Pancreas (tissue), 10 donors: Measurements from ENCODE around the gene NHLRC4. TPM values are rescaled to one million over a fixed set of nuclear protein-coding genes. Genes with fewer than 3 reads are reported as not detected.

Experiments
- ATAC-seq, 4 donors: fragments of 200-7000 bp; cut with Tn5 transposase; one replicate each; pipeline versions ENCODE4 v1.8.0 to v1.9.1; 2020; ENCODE audit warnings: mild to moderate bottlenecking in 4 of 4, moderate library complexity in 4 of 4
- DNase-seq, 6 donors: peaks; one replicate each; pipeline ENCODE4 v3.0.0-alpha.2; 2020
- FAIRE-seq: peaks from 2 replicates; lab custom pipeline; 2012; peaks lifted over from hg19 to GRCh38; lab: Jason Lieb, UNC
- H3K27ac ChIP-seq, 4 donors: fragments of 200-600 bp; sonication (generic); 1 replicate in 3 of 4; 2 replicates in 1 of 4; pipeline versions ENCODE4 v1.5.0 to v1.8.0; 2020
- H3K27me3 ChIP-seq, 4 donors: fragments of 200-600 bp; one replicate each; pipeline ENCODE4 v1.8.0; 2021
- H3K36me3 ChIP-seq, 3 donors: fragments of 200-600 bp; sonication (generic) in 1 of 3; one replicate each; pipeline versions ENCODE4 v1.5.0 to v1.8.0; 2020 to 2021
- H3K4me1 ChIP-seq, 3 donors: fragments of 200-600 bp; one replicate each; pipeline ENCODE4 v1.8.0; 2021
- H3K4me3 ChIP-seq, 4 donors: fragments of 200-600 bp; sonication (generic) in 2 of 4; one replicate each; pipeline versions ENCODE4 v1.5.0 to v1.8.0; 2020 to 2021
- H3K9me3 ChIP-seq, 4 donors: fragments of 200-600 bp; one replicate each; pipeline ENCODE4 v1.8.0; 2021
- WGBS, 2 donors: extraction: QIAGEN DNeasy Blood & Tissue Kit; methylation state at CpG; one replicate each; pipeline ENCODE4 v1.1.7; 2013; 5-methylcytosine and 5-hydroxymethylcytosine counted together
- intact Hi-C, 3 donors: fragments of 100-400 bp; cut with DNase I; formaldehyde crosslinking; loops; one replicate each; pipeline versions ENCODE4 v1.11.1 to v1.14.2; 2022
- polyA plus RNA-seq, 2 donors: library from polyadenylated mRNA; stranded (reverse); fragments of 200-250 nt; gene quantifications; one replicate each; pipeline ENCODE4 v1.2.3, GENCODE V29; 2013
- total RNA-seq, 6 donors: library from RNA; stranded (reverse); fragmentation: NEBNext Ultra II Directional in 4 of 6; extraction: Animal tissue kit (Norgen Biotek cat#: 25700) in 4 of 6; gene quantifications; one replicate each; pipeline versions ENCODE4 v1.2.1 to v1.2.4, GENCODE V29; 2021 to 2023
- TF ChIP-seq, protein P1 (sequence below), 4 donors: fragments of 200-600 bp; sonication (generic) in 3 of 4; IDR thresholded peaks; one replicate each; pipeline versions ENCODE4 v1.5.0 to v1.8.0; 2021; ENCODE audit warnings: antibody characterized with exemption in 4 of 4
- donor health status: healthy with polysubstance abuse.
- donor health status: DM: no; HTN: no; CAD: no; lungs with moderate emphysema.
- donor health status: DM: no; HTN: no; CAD: no.
- donor health status: control.
- donor health status: control.
- donor health status: Bipolar disorder and iron deficiency.
- donor health status: DM: yes; HTN: yes; CAD: no.
- donor health status: DM: no; HTN: no; CAD: no.
- donor health status: DM: no; HTN: no; CAD: no.
- donor health status: DM: yes; HTN: yes; CAD: no.

NHLRC4 gene
- total and polyA plus RNA-seq, 8 donors: 0.05 to 0.28 (median 0.14) TPM; not detected in 2

DNA sequence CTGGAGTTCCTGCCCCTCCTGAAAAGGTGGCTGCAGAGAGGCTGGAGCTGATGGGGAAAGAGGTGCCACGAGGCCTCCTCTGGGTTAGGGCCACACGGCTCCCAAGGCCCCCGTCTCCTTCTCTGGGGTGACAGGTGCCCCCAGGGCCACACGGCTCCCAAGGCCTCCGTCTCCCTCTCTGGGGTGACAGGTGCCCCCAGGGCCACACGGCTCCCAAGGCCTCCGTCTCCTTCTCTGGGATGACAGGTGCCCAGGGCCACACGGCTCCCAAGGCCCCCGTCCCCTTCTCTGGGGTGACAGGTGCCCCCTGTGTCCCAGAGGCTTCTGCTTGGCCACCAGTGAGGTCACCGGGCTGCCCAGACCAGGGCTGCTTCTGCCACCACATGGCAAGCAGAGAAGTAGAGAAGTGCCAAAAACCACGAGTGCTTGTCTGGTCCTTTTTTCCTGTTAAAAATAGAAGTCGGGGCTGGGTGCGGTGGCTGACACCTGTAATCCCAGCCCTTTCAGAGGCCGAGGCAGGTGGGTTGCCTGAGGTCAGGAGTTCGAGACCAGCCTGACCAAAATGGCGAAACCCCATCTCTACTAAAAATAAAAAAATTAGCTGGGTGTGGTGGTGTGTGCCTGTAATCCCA, 35.2 kb upstream of the NHLRC4 start:
- intact Hi-C loops: no loop called here
- no peaks in the 10 kb centered on the region for H3K36me3 ChIP-seq
- H3K4me1 ChIP-seq: peaks cover 24 to 34% (median 25%) of the 10 kb centered on the region in 3 donors
- ATAC-seq: no peak
- H3K27me3 ChIP-seq: no peaks in the 10 kb centered on the region
- FAIRE-seq: no peak
- TF ChIP-seq, protein P1, sequence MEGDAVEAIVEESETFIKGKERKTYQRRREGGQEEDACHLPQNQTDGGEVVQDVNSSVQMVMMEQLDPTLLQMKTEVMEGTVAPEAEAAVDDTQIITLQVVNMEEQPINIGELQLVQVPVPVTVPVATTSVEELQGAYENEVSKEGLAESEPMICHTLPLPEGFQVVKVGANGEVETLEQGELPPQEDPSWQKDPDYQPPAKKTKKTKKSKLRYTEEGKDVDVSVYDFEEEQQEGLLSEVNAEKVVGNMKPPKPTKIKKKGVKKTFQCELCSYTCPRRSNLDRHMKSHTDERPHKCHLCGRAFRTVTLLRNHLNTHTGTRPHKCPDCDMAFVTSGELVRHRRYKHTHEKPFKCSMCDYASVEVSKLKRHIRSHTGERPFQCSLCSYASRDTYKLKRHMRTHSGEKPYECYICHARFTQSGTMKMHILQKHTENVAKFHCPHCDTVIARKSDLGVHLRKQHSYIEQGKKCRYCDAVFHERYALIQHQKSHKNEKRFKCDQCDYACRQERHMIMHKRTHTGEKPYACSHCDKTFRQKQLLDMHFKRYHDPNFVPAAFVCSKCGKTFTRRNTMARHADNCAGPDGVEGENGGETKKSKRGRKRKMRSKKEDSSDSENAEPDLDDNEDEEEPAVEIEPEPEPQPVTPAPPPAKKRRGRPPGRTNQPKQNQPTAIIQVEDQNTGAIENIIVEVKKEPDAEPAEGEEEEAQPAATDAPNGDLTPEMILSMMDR (IDR thresholded peaks at IDR 0.05): no peak
- no peak for DNase-seq
- H3K4me3 ChIP-seq: no peak overlapping the region
- WGBS, 2 donors: 52 to 56% methylated on average over 16 of the region's 16 CpGs
- no peak overlapping the region for H3K27ac ChIP-seq
- no peaks in the 10 kb centered on the region for H3K9me3 ChIP-seq

DNA sequence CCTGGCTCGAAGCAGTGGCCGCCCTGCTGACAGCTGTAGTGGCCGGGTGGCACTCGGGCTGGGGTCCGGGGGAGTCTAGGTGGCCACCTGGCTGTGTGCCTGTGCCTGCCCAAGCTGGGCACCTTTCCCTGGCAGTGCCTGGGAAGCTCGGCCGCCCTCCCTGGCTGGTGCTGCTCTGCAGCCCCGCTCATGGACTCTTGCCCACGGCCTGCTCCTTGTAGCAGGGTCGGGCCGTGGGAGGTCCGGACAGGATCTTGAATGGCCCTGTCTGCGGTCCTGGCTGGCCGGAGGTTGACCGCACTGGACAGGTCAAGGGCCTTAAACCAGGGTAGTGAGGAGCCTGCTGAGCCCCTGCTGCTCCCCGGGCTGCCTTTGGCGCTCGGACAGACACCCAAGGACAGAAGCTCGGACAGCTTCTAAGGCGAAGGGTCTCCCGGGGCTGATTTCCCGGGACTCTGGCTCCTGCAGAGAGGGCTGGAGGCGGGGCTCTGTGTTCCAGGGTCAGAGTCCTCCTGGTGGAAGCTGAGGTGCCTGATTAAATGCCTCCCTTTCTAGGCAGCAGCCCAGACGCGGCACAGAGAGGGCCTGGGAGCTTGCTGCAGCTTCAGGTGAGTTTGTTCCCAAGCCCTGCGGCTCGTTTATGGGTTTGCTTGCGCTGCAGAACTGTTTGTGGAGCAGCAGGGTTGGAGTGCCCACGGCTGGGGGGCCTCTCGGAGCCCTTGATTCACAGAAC, 33.2 kb upstream of the NHLRC4 start:
- 10 to 16% methylated on average over 28 to 30 of the region's 30 CpGs for WGBS, 2 donors
- Histone ChIP-seq H3K4me3 (peak overlapping the region in 3 of 4 donors; percentile 0 to 38 (median 15)), H3K27me3 (no peaks in the 10 kb centered on the region), H3K9me3 (no peaks in the 10 kb centered on the region), H3K27ac (peak overlapping the region; percentile 60 to 79 (median 70)), H3K36me3 (no peaks in the 10 kb centered on the region), H3K4me1 (peaks cover 24 to 34% (median 25%) of the 10 kb centered on the region in 3 donors)
- intact Hi-C loops: no loop called here
- ATAC-seq: peak; percentile 76 to 88 (median 85)
- TF ChIP-seq, protein P1 (IDR thresholded peaks at IDR 0.05): no peak
- DNase-seq: peak; percentile 80 to 93 (median 84)
- FAIRE-seq: no peak

DNA sequence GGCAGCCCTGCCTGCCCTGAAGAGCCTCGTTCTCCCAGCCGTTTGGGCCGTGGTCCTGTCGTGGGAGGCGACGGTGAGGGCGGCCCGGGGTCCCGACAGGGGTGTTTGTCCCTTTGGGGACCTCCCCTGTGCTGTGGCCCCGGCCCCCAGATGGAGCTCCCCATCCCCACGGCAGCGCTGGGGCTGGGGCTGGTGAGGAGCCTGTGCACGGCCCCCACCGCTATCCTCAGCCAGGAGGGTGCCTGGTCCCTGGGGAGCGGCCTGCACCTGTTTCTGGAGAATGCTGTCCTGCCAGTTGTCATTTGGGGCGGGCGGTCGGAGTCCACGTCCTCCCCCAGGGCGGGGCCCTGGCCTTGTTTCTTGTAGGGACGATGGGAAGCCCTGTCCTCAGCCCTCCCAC, 32.7 kb upstream of the NHLRC4 start:
- peak overlapping the region; percentile 60 to 79 (median 70) for H3K27ac ChIP-seq
- peaks cover 22 to 33% (median 23%) of the 10 kb centered on the region in 3 donors for H3K4me1 ChIP-seq
- H3K36me3 ChIP-seq: no peaks in the 10 kb centered on the region
- peak overlapping the region in 3 of 4 donors; percentile 0 to 38 (median 15) for H3K4me3 ChIP-seq
- intact Hi-C loops: no loop called here
- no peaks in the 10 kb centered on the region for H3K27me3 ChIP-seq
- 15 to 16% methylated on average over 18 to 21 of the region's 21 CpGs for WGBS, 2 donors
- H3K9me3 ChIP-seq: no peaks in the 10 kb centered on the region
- ATAC-seq (peak; percentile 45 to 73 (median 55)), DNase-seq (peak in 2 of 6 donors; percentile 57 to 68), FAIRE-seq (no peak)
- TF ChIP-seq, protein P1 (IDR thresholded peaks at IDR 0.05): no peak

DNA sequence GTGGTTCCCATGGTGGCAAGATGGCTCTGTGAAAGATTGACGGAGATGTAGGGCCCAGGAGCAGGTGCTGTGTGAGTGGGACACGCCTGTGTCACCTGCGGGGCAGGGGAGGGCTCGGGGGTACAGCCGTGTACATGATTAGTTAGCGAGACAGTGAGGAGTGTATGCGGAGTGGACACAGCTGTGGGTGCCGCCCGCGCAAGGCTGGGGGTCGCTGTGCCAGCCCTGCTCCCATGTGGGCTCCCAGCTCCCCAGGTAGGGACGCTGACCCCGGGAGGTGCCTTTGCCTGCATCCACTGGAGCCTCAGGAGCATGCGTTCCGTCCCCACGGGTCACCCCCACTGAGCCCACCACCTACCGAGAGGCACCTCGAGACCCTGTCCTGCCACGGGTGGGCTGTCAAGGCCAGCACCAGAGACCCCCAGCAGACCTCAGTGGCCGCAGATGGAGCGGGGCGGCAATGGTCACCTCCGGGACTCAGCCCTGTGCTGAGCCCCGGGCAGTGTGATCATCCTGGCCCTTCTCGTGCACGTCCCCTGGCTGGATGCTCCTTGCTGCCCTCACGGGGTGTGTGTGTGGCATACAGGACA, 31.9 kb upstream of the NHLRC4 start:
- H3K4me1 ChIP-seq: peaks cover 18 to 31% (median 27%) of the 10 kb centered on the region in 3 donors
- H3K36me3 ChIP-seq: no peaks in the 10 kb centered on the region
- DNase-seq: no peak
- H3K27me3 ChIP-seq: no peaks in the 10 kb centered on the region
- intact Hi-C loops: no loop called here
- WGBS, 2 donors: 61 to 64% methylated on average over 27 of the region's 27 CpGs
- H3K27ac ChIP-seq: peak overlapping the region; percentile 60 to 79 (median 70)
- TF ChIP-seq, protein P1 (IDR thresholded peaks at IDR 0.05): no peak
- FAIRE-seq: no peak
- H3K4me3 ChIP-seq: no peak overlapping the region
- ATAC-seq: no peak
- no peaks in the 10 kb centered on the region for H3K9me3 ChIP-seq
